GM12878 (cell line): Measurements from ENCODE around the gene KIF6. TPM values are rescaled to one million over a fixed set of nuclear protein-coding genes. Genes with fewer than 3 reads are reported as not detected.

ENCODE experiments used
- ATAC-seq: fragments of 200-7000 bp; cut with Tn5 transposase; 3 replicates; pipeline ENCODE4 v1.9.1; 2020; ENCODE audit warnings: mild to moderate bottlenecking, moderate library complexity
- BruUV-seq: library from RNA; stranded (reverse); fragments of 400-500 nt; replicated peaks from 2 replicates; lab custom pipeline; 2021; lab: Mats Ljungman, UMichigan
- CTCF ChIA-PET: fragments of 300-600 bp; sonication (Branson Sonifier 250); formaldehyde crosslinking; extraction: SDS; loops from one replicate; lab custom pipeline; 2021; ENCODE audit warnings: inconsistent platforms; lab: Yijun Ruan, JAX
- POLR2A ChIA-PET: fragments of 350-600 bp; formaldehyde crosslinking; extraction: SDS; loops from one replicate; lab custom pipeline; 2021; ENCODE audit warnings: inconsistent platforms; lab: Charles Lee
- RAD21 ChIA-PET: fragments of 300-600 bp; sonication (Branson Sonifier 250); formaldehyde crosslinking; loops from one replicate; lab custom pipeline; 2023; ENCODE audit warnings: antibody characterized with exemption; ENCODE audit not compliant: unreplicated experiment; lab: Charles Lee
- SMC1A ChIA-PET: fragments of 300-600 bp; sonication (Branson Sonifier 250); formaldehyde crosslinking; loops from one replicate; lab custom pipeline; 2023; ENCODE audit not compliant: unreplicated experiment, uncharacterized antibody; lab: Charles Lee
- DNase-seq: peaks from one replicate; pipeline ENCODE4 v3.0.0-alpha.2; 2011; ENCODE audit warnings: low read depth, low spot score
- FAIRE-seq: peaks from 3 replicates; lab custom pipeline; 2011; peaks lifted over from hg19 to GRCh38; lab: Jason Lieb, UNC
- H2AFZ ChIP-seq: 2 replicates; pipeline ENCODE4 v1.6.0; 2011; ENCODE audit warnings: low read depth, low read length, control low read depth; ENCODE audit not compliant: control insufficient read depth
- H3K27ac ChIP-seq: 2 replicates; pipeline ENCODE4 v1.5.1; 2011; ENCODE audit warnings: control low read depth; ENCODE audit not compliant: control insufficient read depth, insufficient read depth
- H3K27me3 ChIP-seq, 2 experiments: replicated peaks in 1 of 2; 2 replicates each; pipeline versions ENCODE4 v1.6.0 to v1.6.1; 2011; ENCODE audit warnings: low read length in 1 of 2; ENCODE audit not compliant: control insufficient read depth in 2 of 2, insufficient read depth in 2 of 2
- H3K36me3 ChIP-seq, 2 experiments: 2 replicates each; pipeline ENCODE4 v1.5.1; 2011; ENCODE audit warnings: low read length in 1 of 2; ENCODE audit not compliant: control insufficient read depth in 2 of 2, insufficient read depth in 2 of 2
- H3K4me1 ChIP-seq: 2 replicates; pipeline ENCODE4 v1.6.1; 2011; ENCODE audit warnings: mild to moderate bottlenecking, low read length, moderate library complexity, mixed read lengths; ENCODE audit not compliant: control insufficient read depth, insufficient read depth
- H3K4me2 ChIP-seq: 2 replicates; pipeline ENCODE4 v1.6.0; 2011; ENCODE audit warnings: control low read depth; ENCODE audit not compliant: control insufficient read depth, insufficient read depth
- H3K4me3 ChIP-seq: fragments of 200-600 bp; sonication (generic); 2 replicates; pipeline ENCODE4 v1.5.1; 2016
- H3K79me2 ChIP-seq: 2 replicates; pipeline ENCODE4 v1.6.0; 2011; ENCODE audit warnings: low read length; ENCODE audit not compliant: control insufficient read depth, insufficient read depth
- H3K9ac ChIP-seq: 2 replicates; pipeline ENCODE4 v1.8.0; 2011; ENCODE audit warnings: low read length, control low read depth, mixed read lengths; ENCODE audit not compliant: control insufficient read depth, insufficient read depth
- H3K9me3 ChIP-seq: replicated peaks from 3 replicates; pipeline ENCODE4 v1.5.1; 2011; ENCODE audit warnings: mild to moderate bottlenecking, low read length; ENCODE audit not compliant: control insufficient read depth, insufficient read depth
- H4K20me1 ChIP-seq: 2 replicates; pipeline ENCODE4 v1.6.0; 2011; ENCODE audit not compliant: control insufficient read depth, insufficient read depth
- CBX5 ChIP-seq: sonication (generic); IDR thresholded peaks from 2 replicates; pipeline ENCODE4 v1.6.1; 2016; ENCODE audit warnings: low read depth, moderate library complexity, mild to moderate bottlenecking, inconsistent platforms
- CTCF ChIP-seq, 3 experiments: IDR thresholded peaks in 2 of 3; conservative IDR thresholded peaks in 1 of 3; 2 replicates each; pipeline ENCODE4 v1.5.1; 2011; ENCODE audit warnings: low read depth in 3 of 3, low read length in 3 of 3, mild to moderate bottlenecking in 3 of 3, control low read depth in 2 of 3, moderate library complexity in 2 of 3, inconsistent platforms in 1 of 3, mixed read lengths in 1 of 3; ENCODE audit not compliant: control insufficient read depth in 2 of 3, insufficient read depth in 1 of 3; ENCODE audit errors: extremely low read depth in 1 of 3
- JUNB ChIP-seq: IDR thresholded peaks from 2 replicates; pipeline ENCODE4 v1.6.1; 2016; ENCODE audit warnings: antibody characterized with exemption, mild to moderate bottlenecking
- MTA3 ChIP-seq: IDR thresholded peaks from 2 replicates; pipeline ENCODE4 v1.6.1; 2012; ENCODE audit warnings: low read length, inconsistent platforms, borderline replicate concordance
- MYC ChIP-seq: IDR thresholded peaks from 2 replicates; pipeline ENCODE4 v1.6.1; 2011; ENCODE audit warnings: mild to moderate bottlenecking, low read length, moderate library complexity, inconsistent platforms; ENCODE audit not compliant: insufficient read depth, insufficient replicate concordance, insufficient read length, severe bottlenecking
- NRF1 ChIP-seq: conservative IDR thresholded peaks from 2 replicates; pipeline ENCODE4 v1.6.1; 2011; ENCODE audit warnings: mild to moderate bottlenecking, low read depth, low read length, improper control_type of control experiment
- YBX1 ChIP-seq: fragments of 450-650 bp; IDR thresholded peaks from 2 replicates; pipeline ENCODE4 v1.6.1; 2016; ENCODE audit warnings: antibody characterized with exemption
- ZNF384 ChIP-seq: IDR thresholded peaks from 2 replicates; pipeline ENCODE4 v1.6.1; 2012; ENCODE audit warnings: low read depth, mild to moderate bottlenecking, low read length, improper control_type of control experiment, borderline replicate concordance
- WGBS: methylation state at CpG from one replicate; pipeline ENCODE4 v1.1.6; 2016; ENCODE audit warnings: low lambda C conversion rate; ENCODE audit not compliant: insufficient replicate concordance, insufficient coverage; ENCODE audit errors: missing lambda C conversion rate; 5-methylcytosine and 5-hydroxymethylcytosine counted together
- in situ Hi-C: fragments of 300-500 bp; cut with MboI; formaldehyde crosslinking; loops from 9 replicates; pipeline ENCODE4 v1.14.3; 2018; ENCODE audit warnings: mixed read lengths
- intact Hi-C: fragments of 100-400 bp; cut with micrococcal nuclease; formaldehyde crosslinking; loops from one replicate; pipeline ENCODE4 v1.14.2; 2022; ENCODE audit not compliant: unreplicated experiment
- polyA plus RNA-seq, 11 experiments: library from polyadenylated mRNA; depleted of rRNA in 4 of 11; unstranded in 6 of 11; stranded (reverse) in 5 of 11; fragments of >200 nt; fragmentation: Nextera tagmentation in 4 of 11; fragmentation: Illumina TruSeq in 1 of 11; extraction: Ambion mirVana in 4 of 11; extraction: Trizol in 1 of 11; gene quantifications; 1 replicate in 1 of 11; 2 replicates in 10 of 11; pipeline versions ENCODE4 v1.2.1 to v1.2.3, GENCODE V29; 2011 to 2016; ENCODE audit warnings: inconsistent platforms in 2 of 11, missing spikeins in 2 of 11, low read depth in 1 of 11
- total RNA-seq, 4 experiments: library from RNA; depleted of rRNA in 3 of 4; stranded (reverse); fragments of >200 nt in 3 of 4; fragmentation: Illumina TruSeq in 1 of 4; extraction: Trizol in 1 of 4; gene quantifications; 2 replicates each; pipeline versions ENCODE4 v1.2.1 to v1.2.3, GENCODE V29; 2013 to 2021
- TF ChIP-seq, protein P1 (sequence below): IDR thresholded peaks from 2 replicates; pipeline ENCODE4 v1.6.1; 2011; ENCODE audit warnings: low read depth, mild to moderate bottlenecking, low read length, moderate library complexity, borderline replicate concordance; ENCODE audit errors: extremely low read depth
- TF ChIP-seq, protein P2 (sequence below): fragments of 450-650 bp; formaldehyde crosslinking; IDR thresholded peaks from 2 replicates; pipeline ENCODE4 v1.4.0; 2020; ENCODE audit warnings: mild to moderate bottlenecking, moderate library complexity
- TF ChIP-seq, protein P3 (sequence below): IDR thresholded peaks from 2 replicates; pipeline ENCODE4 v1.6.1; 2012; ENCODE audit warnings: low read depth, low read length, improper control_type of control experiment
- TF ChIP-seq, protein P4 (sequence below): fragments of 450-650 bp; IDR thresholded peaks from 2 replicates; pipeline ENCODE4 v1.6.1; 2016; ENCODE audit warnings: mild to moderate bottlenecking

The KIF6 gene
- total and polyA plus RNA-seq, 10 of the 15 experiments (the other 5 are each of a cell fraction or from before 2014, with no cell fraction given): 0.09 to 1.0 (median 0.28) TPM

DNA sequence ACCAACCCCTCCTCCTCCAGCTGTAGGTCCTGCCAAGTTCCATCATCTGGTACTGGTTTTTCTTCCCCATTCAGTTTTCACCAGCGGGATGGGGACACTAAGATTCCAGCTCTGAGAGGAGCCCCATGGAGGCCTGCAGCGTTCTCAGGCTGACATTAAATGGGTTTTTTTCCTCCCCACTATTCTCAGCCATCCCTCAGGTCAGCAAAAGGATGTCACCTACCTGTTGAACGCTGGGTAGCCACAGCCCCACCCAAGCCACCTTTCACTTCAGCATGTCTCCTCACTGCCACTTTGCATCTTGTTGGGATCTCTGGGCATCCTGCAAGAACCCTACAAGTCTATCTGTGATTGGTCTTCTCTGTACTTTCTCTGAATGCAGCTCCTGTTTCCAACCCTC lies 417.7 kb downstream of the KIF6 start:
- CTCF ChIA-PET: interaction anchor here (1.3 to 6.6 kb wide), 3 partner anchors 141 to 435 kb away, joined by 5 to 73 read pairs (median 7); no protein-coding TSS in a partner anchor
- Histone ChIP-seq H3K9me3 (no peaks in the 10 kb centered on the region), H3K4me3 (no peak overlapping the region), H4K20me1 (no peaks in the 10 kb centered on the region), H3K27me3 (peaks cover 0 to 3% of the 10 kb centered on the region in 2 experiments; a peak in 3 of 4 replicates), H3K79me2 (no peaks in the 10 kb centered on the region), H3K4me1 (0 out of 2 replicates have a peak, but pooled peaks cover 2% of the 10 kb centered on the region), H3K4me2 (no peak overlapping the region), H2AFZ (no peak overlapping the region), H3K27ac (no peak overlapping the region), H3K9ac (no peak overlapping the region), H3K36me3 (no peaks in the 10 kb centered on the region)
- FAIRE-seq (no peak), DNase-seq (no peak), ATAC-seq (no peak)
- POLR2A ChIA-PET: no interaction called here
- no TSS peak for BruUV-seq
- intact Hi-C loops: no loop called here
- 17% methylated on average over 3 of the region's 3 CpGs for WGBS
- SMC1A ChIA-PET: interaction anchor here (1.1 to 7.4 kb wide), 2 partner anchors 141 to 432 kb away, joined by 3 to 83 read pairs; no protein-coding TSS in a partner anchor
- RAD21 ChIA-PET: interaction anchor here (1.1 kb wide), 1 partner anchor 142 kb away, joined by 4 read pairs; no protein-coding TSS in a partner anchor
- in situ Hi-C loops: no loop called here
- TF ChIP-seq, protein P1, sequence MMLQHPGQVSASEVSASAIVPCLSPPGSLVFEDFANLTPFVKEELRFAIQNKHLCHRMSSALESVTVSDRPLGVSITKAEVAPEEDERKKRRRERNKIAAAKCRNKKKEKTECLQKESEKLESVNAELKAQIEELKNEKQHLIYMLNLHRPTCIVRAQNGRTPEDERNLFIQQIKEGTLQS: no peak
- TF ChIP-seq, protein P2, sequence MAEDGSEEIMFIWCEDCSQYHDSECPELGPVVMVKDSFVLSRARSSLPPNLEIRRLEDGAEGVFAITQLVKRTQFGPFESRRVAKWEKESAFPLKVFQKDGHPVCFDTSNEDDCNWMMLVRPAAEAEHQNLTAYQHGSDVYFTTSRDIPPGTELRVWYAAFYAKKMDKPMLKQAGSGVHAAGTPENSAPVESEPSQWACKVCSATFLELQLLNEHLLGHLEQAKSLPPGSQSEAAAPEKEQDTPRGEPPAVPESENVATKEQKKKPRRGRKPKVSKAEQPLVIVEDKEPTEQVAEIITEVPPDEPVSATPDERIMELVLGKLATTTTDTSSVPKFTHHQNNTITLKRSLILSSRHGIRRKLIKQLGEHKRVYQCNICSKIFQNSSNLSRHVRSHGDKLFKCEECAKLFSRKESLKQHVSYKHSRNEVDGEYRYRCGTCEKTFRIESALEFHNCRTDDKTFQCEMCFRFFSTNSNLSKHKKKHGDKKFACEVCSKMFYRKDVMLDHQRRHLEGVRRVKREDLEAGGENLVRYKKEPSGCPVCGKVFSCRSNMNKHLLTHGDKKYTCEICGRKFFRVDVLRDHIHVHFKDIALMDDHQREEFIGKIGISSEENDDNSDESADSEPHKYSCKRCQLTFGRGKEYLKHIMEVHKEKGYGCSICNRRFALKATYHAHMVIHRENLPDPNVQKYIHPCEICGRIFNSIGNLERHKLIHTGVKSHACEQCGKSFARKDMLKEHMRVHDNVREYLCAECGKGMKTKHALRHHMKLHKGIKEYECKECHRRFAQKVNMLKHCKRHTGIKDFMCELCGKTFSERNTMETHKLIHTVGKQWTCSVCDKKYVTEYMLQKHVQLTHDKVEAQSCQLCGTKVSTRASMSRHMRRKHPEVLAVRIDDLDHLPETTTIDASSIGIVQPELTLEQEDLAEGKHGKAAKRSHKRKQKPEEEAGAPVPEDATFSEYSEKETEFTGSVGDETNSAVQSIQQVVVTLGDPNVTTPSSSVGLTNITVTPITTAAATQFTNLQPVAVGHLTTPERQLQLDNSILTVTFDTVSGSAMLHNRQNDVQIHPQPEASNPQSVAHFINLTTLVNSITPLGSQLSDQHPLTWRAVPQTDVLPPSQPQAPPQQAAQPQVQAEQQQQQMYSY (CRISPR knock-in tag): no peak
- no peak for TF ChIP-seq MTA3
- TF ChIP-seq CTCF (IDR thresholded peaks at IDR 0.05 in 2 of 3, conservative IDR thresholded peaks at IDR 0.05 in 1 of 3; ENCODE audit: control insufficient read depth in 2 of 3, extremely low read depth in 1 of 3, insufficient read depth in 1 of 3, low read depth in 3 of 3, low read length in 3 of 3): no peak
- TF ChIP-seq CBX5: no peak
- TF ChIP-seq, protein P3, sequence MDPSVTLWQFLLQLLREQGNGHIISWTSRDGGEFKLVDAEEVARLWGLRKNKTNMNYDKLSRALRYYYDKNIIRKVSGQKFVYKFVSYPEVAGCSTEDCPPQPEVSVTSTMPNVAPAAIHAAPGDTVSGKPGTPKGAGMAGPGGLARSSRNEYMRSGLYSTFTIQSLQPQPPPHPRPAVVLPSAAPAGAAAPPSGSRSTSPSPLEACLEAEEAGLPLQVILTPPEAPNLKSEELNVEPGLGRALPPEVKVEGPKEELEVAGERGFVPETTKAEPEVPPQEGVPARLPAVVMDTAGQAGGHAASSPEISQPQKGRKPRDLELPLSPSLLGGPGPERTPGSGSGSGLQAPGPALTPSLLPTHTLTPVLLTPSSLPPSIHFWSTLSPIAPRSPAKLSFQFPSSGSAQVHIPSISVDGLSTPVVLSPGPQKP: no peak
- no peak for TF ChIP-seq NRF1
- TF ChIP-seq, protein P4, sequence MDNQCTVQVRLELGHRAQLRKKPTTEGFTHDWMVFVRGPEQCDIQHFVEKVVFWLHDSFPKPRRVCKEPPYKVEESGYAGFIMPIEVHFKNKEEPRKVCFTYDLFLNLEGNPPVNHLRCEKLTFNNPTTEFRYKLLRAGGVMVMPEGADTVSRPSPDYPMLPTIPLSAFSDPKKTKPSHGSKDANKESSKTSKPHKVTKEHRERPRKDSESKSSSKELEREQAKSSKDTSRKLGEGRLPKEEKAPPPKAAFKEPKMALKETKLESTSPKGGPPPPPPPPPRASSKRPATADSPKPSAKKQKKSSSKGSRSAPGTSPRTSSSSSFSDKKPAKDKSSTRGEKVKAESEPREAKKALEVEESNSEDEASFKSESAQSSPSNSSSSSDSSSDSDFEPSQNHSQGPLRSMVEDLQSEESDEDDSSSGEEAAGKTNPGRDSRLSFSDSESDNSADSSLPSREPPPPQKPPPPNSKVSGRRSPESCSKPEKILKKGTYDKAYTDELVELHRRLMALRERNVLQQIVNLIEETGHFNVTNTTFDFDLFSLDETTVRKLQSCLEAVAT: no peak
- TF ChIP-seq ZNF384: no peak
- TF ChIP-seq JUNB: no peak
- no peak for TF ChIP-seq MYC
- TF ChIP-seq YBX1: no peak
